Activated naive CD4-positive, alpha-beta T cell (primary cell): ENCODE data around the gene KDM4C.

ENCODE experiments used
- DNase-seq, 4 experiments: peaks; one replicate each; lab custom pipeline; 2025; lab: John Stamatoyannopoulos, UW

KDM4C gene

DNA sequence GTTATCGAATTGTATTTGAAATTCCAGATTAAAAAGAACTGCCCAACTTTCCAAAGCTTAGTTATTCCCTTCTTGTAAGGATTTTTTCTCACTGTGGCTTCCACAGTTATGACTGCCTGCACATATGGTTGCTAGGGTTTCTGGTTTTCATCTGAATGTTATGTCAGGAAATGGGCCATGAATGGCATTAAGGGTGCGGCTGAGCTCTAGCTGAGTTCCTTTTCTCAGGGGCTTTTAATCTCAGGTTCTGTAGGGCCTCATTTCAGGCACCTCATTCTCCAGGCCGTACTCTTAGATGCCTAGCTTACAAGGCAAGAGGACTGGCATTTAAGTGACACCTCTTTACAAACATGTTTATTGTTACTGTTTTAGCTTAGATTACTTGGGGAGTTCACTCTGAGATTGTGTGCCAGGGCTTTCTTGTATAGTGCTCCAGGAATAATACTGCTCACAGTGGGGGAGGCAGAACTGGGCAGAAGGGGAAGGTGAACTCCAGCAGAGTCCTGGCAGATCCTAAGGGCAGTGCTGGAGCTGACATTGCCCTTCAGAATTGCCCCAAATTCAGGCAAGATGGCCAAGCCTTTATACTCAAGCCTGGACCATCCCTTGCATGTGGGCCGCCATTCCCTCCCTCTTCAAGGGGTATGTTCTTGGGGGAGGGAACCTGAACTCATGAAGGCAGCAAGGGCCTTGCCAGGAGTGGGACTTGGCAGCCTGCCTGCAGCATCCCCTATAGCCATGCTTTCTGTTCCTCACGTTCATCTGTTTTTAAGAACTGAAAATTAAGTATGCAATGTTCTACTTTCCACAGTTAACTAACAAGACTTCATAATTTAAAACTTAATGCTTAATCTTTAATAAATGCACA is 111.5 kb downstream of the KDM4C start:
- no peak for DNase-seq

DNA sequence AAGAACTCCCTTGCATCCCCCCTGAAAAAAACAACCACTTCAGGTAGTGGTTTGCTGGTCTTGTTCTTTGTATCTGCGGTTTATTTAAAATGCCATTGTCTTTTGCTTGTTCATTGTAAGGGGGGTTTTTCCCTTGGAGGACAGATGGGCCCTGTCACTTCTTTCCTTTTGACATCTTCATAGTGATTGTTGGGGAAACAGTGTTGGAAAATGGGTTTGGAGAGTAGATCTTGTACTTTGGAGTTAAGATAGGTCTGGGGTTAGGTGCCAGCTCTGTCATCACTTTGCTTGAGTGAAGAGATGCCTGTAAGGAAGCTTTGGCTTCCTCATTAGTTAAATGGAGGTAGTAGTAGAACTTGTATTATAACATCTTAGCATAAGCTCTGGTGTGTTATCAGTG is 112.4 kb downstream of the KDM4C start:
- DNase-seq, result no peak

DNA sequence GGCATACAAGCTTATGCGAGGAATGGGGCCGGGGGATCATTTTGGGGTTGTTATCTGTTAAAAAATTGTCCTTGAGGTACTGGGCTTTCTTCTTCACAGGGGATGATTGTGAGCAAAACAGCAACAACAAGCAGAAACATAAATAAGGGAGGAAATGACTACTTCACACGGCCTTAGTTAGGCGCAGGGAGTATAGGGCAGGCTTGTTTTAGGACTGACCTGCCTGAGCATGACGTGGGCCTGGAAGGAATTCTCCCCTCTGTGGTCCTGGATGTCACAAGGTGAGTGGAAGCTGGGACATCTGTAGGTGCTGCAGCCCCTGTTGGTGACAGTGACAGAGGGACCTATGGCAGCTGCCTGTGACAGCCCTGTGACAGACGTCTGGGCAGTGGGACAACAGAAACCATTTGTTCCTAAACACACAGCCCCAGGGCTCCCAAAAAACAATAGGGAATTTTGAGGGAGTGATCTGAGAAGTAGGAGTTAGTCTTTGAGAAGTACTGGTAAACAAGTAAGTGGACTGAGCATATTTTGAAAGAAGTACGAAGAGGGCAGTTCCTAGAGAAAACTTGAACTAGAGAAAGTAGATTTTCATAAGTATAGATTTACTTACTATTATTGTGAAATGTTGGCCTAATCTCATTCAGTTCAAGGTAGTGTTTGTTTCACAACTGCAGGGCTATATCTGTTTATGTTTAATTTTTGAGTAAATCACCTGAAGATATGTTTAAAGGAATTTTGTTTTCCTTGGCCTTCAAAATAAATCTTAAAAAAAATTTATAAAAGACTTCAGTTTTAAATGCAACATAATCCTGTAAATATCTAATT is 113.1 kb downstream of the KDM4C start:
- DNase-seq, result no peak

DNA sequence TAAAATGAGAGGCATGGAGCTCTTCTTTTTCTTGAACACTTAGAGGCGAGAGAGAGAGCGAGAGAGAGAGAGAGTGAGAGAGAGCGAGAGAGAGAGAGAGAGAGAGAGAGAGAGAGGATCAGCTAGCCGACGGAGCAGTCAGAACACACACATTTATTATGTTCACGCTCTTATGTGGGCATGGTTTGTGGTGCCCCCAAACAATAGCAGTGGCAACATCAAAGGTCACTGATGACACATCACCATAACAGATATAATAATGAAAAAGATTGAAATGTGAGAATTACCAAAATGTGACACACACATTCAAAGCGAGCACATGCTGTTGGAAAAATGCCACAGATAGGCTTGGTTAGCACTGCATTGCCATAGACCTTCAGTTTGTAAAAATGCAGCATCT is 116.1 kb downstream of the KDM4C start:
- DNase-seq, result no peak

DNA sequence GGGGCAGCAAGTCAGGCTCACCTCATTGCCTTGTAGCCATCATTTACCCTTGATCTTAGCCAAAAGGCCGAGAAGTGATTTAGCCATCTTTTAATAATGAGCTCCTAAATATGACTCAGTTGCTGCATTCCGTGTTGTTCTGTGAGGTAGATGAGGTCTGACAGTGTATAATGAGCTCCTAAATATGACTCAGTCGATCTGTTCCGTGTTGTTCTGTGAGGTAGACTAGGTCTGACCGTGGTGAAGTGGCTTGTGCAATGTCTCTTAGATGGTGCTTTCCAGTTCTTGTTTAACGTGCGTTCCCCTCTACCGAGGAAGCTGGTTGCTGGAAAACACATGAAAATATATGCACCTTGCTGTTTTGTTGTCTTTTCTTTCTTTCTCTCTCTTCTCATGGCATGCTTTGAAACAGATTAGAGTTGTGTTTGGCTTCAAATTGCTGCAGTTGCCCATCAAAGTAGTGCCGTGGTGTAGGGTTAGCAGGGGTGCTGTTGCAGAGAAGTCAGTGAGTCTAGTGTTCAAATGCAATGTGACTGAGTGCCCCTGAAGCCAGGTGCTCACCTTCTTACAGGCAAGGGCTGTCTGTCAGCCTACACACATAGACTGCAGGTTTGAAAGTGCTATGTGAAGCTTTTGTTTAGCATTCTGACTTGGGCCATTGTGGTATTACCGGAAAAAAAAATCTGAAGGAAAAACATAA is 118.6 kb downstream of the KDM4C start:
- no peak for DNase-seq

DNA sequence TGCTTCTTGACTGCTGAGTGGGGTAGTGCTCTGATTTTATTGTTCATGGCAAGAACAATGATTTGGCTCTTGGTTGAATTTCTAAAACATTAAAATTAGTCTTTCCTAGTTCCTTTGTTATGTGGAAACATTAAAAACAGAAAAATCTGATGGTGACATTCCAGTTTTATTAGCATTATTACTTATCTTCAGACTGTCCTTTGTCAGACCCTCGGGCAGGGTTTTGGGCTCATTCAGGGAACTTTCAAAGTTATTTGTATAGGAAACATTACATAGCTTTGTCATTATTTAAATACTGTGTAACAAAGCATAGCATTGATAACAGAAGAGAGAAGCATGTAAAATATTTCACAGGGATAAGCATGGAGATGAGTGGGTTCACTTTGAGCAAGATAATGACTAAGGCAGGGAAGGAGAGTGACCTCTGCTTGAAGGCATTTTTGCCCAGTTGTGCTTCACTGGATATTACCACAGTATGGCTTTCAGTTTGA is 119.9 kb downstream of the KDM4C start:
- DNase-seq, result no peak

DNA sequence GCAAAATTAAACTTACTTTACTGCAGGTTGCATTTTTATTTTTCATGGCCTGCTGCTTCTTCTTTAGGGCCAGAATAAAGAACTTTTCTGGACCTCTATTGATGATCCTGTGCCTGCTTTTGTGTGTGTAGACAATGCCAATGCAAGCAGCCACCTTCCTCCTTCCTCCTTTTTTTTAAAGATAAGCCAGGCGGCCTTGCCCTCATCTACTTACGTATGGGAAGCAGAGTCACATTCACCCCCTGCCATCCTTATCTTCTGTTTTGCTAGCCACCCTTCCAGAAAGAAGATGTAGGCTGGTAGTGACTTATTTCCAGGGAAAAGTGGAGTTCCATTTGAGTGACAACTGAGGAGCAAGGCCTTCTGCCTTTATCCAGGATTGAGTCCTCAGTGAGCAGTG is 122.9 kb downstream of the KDM4C start:
- no peak for DNase-seq

DNA sequence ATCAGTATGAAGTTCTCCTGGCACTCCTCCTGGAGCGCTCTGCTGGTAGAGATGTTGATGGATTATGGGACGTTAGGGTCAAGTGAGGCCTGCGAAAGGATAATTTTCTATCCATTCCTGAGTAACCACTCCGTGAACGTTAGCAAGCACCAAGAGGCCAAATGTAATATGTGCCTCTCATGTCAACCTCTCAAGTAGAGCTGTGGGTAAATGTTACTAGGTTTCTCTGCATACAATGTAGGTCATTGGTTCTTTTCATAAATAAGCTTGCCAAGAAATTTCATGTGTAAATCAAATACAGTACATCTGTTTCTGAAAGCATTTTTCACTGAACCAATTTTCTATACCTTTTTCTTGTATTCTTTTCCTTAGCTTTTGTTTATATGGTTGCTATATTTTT is 126.3 kb downstream of the KDM4C start:
- no peak for DNase-seq

DNA sequence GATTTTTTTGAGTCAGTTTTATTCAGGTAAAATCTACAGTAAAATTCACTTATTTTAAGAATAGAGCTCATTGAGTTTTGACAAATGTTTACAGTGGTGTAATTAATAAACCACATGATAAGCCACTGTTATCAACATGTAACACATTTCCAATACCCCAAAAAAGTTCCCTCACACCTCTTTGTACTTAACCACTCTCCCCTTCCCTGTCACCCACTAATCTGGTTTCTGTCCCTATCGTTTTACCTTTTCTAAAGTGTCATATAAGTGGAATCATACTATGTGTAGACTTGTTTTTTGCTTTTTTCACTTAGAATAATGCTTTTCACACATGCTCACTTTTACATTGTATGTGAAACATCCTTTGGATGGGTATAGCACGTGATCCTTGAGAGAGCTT is 127.2 kb downstream of the KDM4C start:
- DNase-seq, result no peak

DNA sequence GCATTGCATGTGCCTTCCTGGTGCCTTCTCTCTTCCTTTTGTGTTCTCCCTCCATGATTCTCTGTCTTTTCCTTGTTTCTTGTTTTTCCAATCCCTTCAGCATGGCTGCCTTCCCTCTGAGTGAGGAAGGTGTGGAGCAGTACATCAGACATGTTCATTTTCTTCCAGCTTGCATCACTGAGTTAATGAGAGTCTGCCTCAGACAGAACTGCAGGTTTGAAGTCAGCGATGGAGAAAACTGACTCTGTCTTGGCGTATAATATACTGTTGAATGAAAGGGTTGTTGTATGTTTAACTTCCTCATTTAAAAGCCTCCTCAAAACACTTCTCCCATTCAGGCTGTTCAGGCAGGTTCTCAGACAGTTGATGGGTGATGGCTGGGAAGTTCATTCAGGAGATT is 129.3 kb downstream of the KDM4C start:
- no peak for DNase-seq

DNA sequence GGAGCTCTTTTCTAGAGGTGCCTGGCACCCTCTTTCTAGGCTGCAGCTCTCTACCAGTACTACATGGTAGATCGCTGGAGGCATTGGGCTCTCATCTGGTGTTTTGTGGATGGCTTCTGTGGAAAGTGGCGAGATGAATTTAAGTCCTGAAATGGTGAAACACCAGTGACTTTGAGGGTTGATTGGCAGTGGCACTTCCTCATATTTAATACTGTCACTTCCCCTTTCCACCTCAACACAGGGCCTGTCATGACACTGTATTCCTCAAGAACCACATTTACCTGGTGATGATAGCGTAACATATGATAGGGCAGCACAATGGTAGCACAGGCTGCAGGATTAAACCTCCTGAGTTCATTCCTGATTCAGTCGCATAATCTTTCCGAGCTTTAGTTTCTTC is 132.1 kb downstream of the KDM4C start:
- DNase-seq, result no peak

DNA sequence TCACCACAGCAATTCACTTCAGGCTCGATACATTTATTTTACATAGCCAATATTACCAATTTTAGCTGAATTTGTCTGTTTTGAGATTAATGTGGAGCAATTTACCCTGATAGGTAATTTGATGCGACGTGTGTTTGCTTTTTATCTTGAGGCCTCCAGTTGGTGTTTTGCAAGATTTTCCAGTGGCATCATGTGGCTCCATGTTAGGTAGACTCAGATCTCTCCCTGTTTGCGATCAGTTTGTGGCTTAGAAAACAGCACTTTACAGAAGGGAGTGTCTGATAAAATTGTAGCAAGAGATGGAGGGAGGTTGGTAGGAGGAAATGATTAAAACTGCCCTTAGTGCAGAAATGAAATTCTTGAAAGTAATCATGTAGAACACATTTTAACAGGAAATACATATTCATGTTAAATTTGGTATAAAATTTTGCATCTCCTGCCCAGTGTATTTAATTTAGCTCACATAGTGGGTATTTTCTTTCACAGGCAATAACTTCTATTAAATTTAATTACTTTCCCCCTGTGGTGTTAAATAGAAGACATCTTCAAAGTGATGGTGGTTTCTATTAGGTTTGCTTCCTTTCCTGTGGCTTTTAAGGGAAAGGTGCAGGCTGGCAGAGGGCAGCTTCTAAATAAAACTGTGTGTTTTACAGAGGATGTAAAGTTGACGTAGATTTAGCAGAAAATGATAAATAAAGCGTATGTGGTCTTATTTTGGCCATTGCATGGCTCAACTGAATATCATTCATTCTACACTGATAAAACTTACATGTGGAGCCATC is 135.8 kb downstream of the KDM4C start:
- no peak for DNase-seq

DNA sequence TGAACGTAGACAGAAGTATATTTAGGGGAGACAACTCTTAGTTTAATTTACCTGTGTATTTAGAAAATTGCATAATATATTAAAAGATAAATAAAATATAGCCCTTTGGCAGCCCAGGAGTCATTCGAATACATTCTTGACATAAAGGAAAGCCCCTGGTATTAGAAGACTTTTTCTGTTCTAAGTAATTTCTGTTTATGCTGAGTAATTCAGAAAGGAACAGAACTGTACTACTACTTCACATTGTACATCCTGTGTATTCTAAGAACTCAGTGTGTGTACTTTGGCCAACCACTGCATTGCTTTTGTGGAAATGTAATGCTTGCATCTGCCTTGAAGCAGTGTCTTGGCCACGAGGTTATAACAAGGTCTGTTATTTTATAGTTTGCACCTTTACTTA is 136.4 kb downstream of the KDM4C start:
- DNase-seq, result no peak

DNA sequence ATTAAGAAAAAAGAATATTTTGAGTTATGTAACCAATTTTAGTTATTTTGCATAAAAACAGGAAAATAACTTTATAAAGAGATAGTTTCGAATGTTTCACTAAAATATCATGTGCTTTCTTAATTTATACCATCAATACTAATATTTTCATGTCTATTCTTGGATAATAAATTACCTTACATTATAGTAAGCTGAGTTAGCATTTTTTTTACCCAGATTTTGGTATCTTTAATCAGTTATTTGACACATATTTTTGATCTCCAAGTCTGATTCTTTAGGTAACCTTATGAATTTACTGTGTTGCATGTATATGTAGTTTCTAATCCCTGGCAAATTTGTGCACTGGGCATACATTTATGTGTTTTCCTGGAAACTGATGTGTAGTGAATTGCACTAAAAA is 138.0 kb downstream of the KDM4C start:
- no peak for DNase-seq

DNA sequence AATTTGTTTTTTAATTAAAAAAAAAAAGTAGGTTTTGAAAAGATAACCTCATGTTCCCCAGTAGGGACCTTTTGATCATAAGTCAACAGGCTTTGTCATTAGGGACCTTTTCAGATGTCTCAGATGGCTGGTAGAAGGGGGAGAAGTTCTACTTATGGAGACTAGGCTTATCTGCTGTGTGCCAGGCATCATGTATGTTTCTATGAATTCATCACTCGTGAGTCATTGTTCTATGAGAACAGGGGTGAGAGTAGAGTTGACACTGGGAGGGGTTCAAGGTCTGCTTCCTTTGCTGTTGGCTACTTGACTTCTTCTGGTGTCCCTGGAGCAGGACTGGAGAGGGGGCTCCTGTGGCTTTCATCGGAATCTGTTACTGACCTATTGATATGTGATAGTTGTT is 138.8 kb downstream of the KDM4C start:
- DNase-seq, result no peak

DNA sequence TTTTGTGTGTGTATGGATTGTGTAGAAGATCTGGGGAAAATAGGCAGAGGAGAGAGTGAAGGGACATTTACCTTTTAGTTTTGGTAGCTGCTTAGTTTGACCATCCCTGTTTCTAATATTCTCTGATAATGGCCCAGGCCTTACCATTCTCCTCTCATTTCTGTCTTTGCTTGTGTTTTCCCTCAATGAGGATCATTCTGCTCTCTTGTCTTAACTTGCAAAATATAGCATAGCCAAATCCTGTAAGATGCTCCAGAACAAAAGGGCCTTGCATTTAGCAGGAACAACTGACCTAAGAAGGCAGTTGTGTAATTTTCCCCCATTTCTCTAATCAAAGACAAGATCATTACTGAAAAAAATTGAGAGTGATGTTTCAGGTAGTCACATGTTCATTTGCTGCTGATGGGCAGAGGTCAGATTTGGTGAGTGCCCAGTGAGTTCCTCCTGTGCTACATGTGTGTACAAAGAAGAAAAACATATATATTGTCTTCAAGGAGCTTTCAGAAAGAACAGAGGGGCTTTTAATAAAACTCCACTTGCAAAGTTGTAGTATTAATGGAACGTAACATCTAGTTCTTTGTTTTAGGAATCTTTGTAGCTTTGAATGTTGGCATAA is 139.5 kb downstream of the KDM4C start:
- DNase-seq, result no peak

DNA sequence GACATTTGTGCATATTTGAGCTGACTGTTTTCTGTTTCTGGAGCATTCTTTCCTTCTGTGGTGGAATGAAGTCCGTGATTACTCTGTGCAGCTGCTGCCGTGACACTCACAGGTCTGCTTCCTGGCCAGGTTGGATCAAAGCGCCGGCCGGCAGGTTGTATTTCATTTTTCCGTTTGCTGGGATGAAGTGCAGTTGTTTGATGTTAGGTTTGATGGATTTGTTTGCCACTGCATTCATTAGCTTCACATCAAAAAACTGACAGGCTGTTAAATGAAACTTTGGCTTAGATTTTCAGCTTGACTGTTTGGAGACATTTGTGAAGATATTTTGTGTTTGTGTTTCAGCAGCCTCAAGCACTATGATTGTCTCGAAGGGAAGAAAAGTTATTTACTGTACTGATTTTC is 140.1 kb downstream of the KDM4C start:
- DNase-seq, result no peak

DNA sequence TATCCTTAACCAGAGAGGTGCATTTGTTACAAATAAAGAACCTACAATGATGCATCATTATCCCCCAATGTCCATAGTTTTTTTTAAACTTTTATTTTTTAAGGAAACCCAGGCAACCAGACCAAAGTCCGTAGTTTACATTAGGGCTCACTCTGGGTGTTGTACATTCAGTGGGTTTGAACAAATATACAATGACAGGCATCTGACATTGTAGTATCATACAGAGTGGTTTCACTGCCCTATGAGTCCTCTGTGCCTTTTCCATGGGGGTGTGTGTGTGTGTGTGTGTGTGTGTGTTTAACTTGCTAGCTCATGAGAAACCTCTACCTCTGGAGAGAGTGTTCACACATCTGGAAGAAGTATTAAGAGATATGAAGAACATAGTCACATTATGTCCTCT is 141.5 kb downstream of the KDM4C start:
- DNase-seq, result no peak

DNA sequence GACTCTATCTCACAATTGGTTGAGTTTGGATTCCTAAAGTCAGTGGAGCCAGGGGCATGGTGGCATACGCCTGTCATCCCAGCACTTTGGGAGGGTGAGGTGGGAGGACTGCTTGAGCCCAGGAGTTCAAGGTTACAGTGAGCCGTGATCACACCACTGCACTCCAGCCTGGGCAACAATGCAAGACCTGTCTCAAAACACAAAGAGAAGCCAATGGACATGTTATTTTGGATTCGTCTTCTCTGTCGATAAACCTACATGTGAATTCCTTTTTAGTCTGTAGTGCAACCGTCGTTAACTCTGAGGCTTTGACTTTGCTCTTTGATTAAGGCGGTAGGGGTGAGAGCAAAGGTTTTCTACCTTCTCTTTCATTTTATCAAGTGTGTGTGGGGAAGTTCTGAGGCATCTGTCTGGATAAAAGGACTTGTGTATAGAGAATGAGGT is 142.7 kb downstream of the KDM4C start:
- no peak for DNase-seq

DNA sequence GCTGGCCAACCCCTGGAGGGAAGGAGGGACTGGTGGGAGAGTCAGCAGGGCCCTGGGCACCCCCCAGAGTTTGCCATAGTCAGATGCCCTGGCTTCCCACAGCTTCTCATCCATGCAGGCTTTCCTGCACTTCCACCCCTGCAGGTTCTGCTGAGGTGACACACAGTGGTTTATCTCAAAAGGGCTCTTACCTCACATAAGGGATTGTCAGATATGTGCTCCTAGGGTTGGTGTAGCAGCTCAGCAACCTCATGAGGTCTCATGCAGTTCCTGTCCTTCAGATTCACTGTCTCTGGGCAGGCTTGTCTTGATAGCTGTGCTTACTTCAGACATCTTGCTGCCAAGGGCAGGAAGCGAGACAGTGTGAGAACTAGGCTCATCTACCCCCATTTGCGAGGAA is 143.4 kb downstream of the KDM4C start:
- no peak for DNase-seq

DNA sequence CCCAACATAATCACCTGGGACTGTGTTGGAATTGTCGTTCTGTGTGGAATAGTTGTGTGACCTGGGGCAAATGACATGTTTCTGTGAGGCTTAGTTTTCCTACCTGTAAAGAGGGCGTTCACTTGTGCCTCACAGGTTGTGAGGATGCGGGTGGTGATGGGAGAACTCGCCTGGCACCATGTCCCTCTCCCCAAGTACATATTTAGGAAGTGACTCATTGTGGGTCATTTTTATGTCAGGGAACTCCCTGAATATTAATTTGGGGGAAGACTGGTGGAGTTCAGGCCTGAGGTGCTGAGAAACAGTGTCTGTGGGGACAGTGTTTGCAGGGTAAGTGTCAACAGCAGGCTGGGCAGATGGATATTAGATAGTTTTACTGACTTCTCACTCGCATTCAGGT is 144.7 kb downstream of the KDM4C start:
- DNase-seq, result no peak
